ENCODE results near the gene OLA1. TPM values are rescaled to one million over a fixed set of nuclear protein-coding genes. Genes with fewer than 3 reads are reported as not detected.
A peak's percentile ranks its signal among the peaks of the same experiment; 100 is the strongest.

The OLA1 gene
- total and polyA plus RNA-seq, 2 of the 13 experiments (the other 11 are each of a cell fraction or from before 2014, with no cell fraction given) = 153 to 241 TPM

DNA sequence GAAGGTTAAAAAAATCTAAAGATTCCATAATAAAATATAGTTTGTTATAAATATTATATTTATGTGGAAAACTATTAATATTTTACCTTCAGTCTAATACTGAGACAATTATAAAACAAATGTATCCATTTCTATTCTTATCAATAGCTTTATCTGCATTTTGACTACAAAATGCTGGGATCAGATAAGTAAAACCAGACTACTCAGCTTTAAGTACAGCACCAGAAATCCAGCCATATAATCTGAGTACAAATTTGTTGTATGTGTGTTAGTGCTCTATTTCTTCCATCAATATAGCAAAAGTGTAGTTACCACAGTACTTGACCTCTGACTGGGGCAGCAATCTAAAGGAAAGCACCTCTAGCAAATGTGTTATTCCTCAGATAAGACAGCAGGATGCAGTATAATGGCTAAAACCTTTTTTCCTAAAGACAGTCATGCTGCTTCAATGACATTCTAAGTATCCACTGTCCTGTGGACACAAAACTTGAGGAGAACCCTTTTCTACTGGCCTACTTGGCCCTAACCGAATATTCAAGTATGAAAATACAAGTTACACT lies 68.1 kb downstream of the OLA1 start:
- TF ChIP-seq, protein P1, sequence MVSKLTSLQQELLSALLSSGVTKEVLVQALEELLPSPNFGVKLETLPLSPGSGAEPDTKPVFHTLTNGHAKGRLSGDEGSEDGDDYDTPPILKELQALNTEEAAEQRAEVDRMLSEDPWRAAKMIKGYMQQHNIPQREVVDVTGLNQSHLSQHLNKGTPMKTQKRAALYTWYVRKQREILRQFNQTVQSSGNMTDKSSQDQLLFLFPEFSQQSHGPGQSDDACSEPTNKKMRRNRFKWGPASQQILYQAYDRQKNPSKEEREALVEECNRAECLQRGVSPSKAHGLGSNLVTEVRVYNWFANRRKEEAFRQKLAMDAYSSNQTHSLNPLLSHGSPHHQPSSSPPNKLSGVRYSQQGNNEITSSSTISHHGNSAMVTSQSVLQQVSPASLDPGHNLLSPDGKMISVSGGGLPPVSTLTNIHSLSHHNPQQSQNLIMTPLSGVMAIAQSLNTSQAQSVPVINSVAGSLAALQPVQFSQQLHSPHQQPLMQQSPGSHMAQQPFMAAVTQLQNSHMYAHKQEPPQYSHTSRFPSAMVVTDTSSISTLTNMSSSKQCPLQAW (CRISPR knock-in tag; IDR thresholded peaks at IDR 0.05) = no peak
- TF ChIP-seq RAD21 (CRISPR knock-in tag; IDR thresholded peaks at IDR 0.05) = peak; percentile 24; the same call in 1 of the 2 replicates
- TF ChIP-seq GPN1 (CRISPR knock-in tag; IDR thresholded peaks at IDR 0.05; ENCODE audit: borderline replicate concordance) = no peak
- TF ChIP-seq STAG1 (CRISPR knock-in tag; IDR thresholded peaks at IDR 0.05) = peak; percentile 30; the same call in 1 of the 2 replicates
- TF ChIP-seq, protein P2, sequence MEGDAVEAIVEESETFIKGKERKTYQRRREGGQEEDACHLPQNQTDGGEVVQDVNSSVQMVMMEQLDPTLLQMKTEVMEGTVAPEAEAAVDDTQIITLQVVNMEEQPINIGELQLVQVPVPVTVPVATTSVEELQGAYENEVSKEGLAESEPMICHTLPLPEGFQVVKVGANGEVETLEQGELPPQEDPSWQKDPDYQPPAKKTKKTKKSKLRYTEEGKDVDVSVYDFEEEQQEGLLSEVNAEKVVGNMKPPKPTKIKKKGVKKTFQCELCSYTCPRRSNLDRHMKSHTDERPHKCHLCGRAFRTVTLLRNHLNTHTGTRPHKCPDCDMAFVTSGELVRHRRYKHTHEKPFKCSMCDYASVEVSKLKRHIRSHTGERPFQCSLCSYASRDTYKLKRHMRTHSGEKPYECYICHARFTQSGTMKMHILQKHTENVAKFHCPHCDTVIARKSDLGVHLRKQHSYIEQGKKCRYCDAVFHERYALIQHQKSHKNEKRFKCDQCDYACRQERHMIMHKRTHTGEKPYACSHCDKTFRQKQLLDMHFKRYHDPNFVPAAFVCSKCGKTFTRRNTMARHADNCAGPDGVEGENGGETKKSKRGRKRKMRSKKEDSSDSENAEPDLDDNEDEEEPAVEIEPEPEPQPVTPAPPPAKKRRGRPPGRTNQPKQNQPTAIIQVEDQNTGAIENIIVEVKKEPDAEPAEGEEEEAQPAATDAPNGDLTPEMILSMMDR (CRISPR knock-in tag; IDR thresholded peaks at IDR 0.05) = peak; percentile 39
- WGBS (ENCODE audit: low lambda C conversion rate) = 94% methylated on average over 1 of the region's 1 CpG
- Histone ChIP-seq H3K4me2 (ENCODE audit: low read depth, low read length) (no peak overlapping the region), H3K9me3 (ENCODE audit: low read length) (peaks cover 5% of the 10 kb centered on the region; the same call in 1 of the 2 replicates), H3K27ac (ENCODE audit: extremely low read length, insufficient read depth, low read length) (no peak overlapping the region), H4K20me1 (ENCODE audit: insufficient read depth, low read length) (peaks cover 9% of the 10 kb centered on the region), H3K4me3 (replicated peaks in 1 of 3; ENCODE audit: insufficient read depth in 1 of 3, low read depth in 2 of 3, low read length in 3 of 3) (no peak overlapping the region), H3K4me1 (ENCODE audit: insufficient read depth, low read length) (0 out of 2 replicates have a peak, but pooled peaks cover 7% of the 10 kb centered on the region), H3K36me3 (replicated peaks in 1 of 2; ENCODE audit: control insufficient read depth in 1 of 2, insufficient read depth in 2 of 2, low read length in 2 of 2) (peaks cover 1 to 6% of the 10 kb centered on the region in 2 experiments; a peak in 4 of 5 replicates), H3K27me3 (ENCODE audit: control insufficient read depth in 1 of 2, insufficient read depth in 2 of 2, low read length in 2 of 2) (no peaks in the 10 kb centered on the region), H2AFZ (ENCODE audit: low read length) (no peak overlapping the region), H3K79me2 (ENCODE audit: insufficient read depth, low read length) (peaks cover 57% of the 10 kb centered on the region), H3K9ac (ENCODE audit: insufficient read depth, low read depth, low read length) (no peak overlapping the region)
- DNase-seq (ENCODE audit: low spot score) = peak; percentile 16
- intact Hi-C loops (cut with micrococcal nuclease; ENCODE audit: unreplicated experiment) (no loop called here), in situ Hi-C loops (cut with HindIII; ENCODE audit: extremely low pct_ligation_motif_present, low pct_unique_long_range_greater_than_20kb) (no loop called here)
- ChIA-PET CTCF (ENCODE audit: low intra/inter-chr PET ratio, low total read pairs) (interaction anchor here (1.1 to 1.8 kb wide), 2 partner anchors 161 to 165 kb away, joined by 4 to 5 read pairs; no protein-coding TSS in a partner anchor), POLR2A (no interaction called here)
- ATAC-seq = peak; percentile 74
- BruUV-seq (replicated peaks) = no TSS peak
- FAIRE-seq = no peak

All from HepG2 (cell line).